GM19351 (cell line): Measurements from ENCODE around the gene SUSD5.
"Not testable (repeated sequence)": the region's sequence is repeated elsewhere in the genome, so short reads cannot be mapped to it uniquely, and the experiment has no call there.

Source experiments
- ATAC-seq: cut with Tn5 transposase; IDR thresholded peaks from one replicate; pipeline ENCODE4 v1.9.1; 2021; ENCODE audit warnings: mild to moderate bottlenecking, moderate library complexity; ENCODE audit not compliant: unreplicated experiment

The SUSD5 gene

DNA sequence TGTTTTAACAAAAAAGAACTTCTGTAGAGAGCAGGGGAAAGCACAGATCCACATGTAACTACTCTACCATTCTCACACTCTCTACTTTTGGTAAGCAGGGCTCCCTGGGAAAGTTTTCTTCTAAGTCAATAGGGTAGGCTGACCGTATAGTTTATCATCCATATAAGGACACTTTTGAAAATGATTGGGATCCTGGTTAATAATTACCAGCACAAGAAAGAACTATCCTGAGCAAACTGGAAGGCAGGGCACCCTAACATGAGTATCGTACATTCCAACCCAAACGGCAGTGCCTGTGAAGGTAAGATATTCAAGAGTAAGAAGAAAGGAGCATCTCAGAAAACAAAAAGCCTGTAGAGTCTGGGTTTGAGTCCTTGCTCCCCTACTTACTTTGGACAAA lies 22.1 kb downstream of the SUSD5 start:
- no peak for ATAC-seq

GRCh38 chr3:33194303-33194702 lies 24.3 kb downstream of the SUSD5 start:
- no peak for ATAC-seq

DNA sequence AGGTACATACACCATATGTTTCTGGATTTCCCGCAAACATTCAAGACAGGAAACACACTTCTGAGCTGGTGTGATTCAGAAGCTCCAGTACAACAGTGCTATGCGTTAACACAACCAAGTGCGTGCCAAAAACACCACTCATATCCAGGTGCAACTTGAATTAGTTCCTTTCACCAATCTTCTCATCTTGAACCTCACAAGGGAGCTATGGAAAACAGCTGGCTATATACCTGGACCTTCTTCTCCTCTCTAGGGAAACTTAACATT lies 31.3 kb downstream of the SUSD5 start:
- ATAC-seq = no peak

GRCh38 chr3:33186524-33187367 lies 31.9 kb downstream of the SUSD5 start:
- ATAC-seq = no peak

- no peak for ATAC-seq
Observed at GRCh38 chr3:33184863-33185262, 33.7 kb downstream of the SUSD5 start.

DNA sequence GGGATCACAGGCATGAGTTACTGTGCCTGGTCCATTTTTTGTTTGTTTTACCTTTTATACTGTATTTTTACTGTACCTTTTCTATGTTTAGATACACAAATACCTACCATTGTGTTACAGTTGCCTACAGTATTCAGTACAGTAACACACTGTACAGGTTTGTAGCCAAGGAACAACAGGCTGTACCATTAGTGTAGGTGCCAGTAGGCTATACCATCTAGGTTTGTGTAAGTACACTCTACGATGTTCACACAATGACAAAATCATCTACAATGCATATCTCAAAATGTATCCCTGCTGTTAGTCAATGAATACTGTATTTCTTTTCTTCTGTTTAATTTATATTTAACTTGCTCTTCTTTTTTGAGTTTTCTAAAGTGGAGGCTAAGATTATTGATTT lies 37.0 kb downstream of the SUSD5 start:
- ATAC-seq = not testable (repeated sequence)

DNA sequence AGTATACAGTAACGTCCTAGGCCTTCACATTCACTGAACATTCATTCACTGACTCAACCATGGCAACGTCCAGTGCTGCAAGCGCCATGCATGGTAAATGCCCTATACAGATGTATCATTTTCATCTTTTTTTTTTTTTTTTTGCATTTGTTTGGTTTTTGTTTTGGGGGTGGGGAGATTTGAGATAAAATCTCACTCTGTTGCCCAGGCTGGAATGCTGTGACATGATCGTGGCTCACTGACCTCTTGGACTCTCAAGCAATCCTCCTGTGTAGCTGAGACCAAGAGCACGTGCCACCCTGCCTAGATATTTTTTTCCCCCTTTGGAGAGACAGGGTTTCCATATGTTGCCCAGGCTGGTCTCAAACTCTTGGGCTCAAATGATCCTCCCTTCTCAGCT lies 37.4 kb downstream of the SUSD5 start:
- no peak for ATAC-seq

DNA sequence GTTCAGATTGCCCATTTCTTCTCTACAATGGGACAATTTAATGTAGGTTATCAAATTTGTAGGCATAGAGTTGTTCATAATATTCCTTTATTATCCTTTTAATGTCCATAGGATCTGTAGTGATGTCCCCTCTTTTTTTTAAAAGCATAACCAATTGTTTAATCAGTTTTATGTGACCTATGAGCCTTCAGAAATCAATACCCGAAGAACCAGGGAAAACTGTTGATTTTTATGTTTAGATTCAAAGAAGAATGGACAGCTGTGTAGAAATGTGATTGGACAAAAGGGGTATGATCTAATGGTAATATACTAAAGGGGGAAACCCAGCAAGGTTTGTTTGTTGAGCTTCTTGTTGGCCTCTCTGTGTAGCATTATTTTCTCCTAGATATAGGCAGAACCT lies 39.5 kb downstream of the SUSD5 start:
- ATAC-seq = no peak

DNA sequence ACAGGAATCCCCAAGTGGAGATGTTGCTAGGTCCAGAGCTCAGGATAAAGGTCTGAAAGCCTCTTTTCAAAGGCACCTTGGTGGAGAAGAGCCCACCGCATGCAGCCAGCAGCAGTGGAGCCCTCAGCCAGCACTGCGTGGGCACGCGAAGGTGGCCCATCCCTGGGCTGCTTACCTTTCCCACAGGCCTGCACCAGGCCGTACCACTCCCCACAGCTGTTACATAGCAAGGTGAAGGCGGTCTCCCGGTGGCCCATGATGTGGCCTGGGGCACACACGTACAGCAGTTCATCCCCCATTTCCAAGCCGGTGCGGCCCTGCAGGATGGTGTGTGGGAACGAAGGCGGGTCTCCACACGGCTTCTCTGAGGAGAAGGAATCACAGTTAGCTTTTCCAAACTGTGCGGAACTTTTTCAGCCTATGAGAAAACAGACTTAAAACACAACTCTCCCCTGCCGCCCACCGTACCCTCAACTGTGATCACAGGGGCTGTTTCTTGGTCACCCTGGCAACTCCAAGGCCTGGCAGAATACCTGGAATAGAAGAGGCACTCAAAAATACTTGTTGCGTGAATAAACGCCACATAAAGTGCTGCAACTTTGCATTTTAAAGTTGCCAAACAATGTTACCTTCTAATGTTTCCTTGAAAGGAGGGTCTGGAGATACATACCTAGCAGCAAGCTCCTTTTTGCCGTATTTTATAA lies 43.7 kb downstream of the SUSD5 start:
- no peak for ATAC-seq

GRCh38 chr3:33174095-33174494 lies 44.5 kb downstream of the SUSD5 start:
- no peak for ATAC-seq

GRCh38 chr3:33173672-33174071 lies 44.9 kb downstream of the SUSD5 start:
- ATAC-seq = no peak

DNA sequence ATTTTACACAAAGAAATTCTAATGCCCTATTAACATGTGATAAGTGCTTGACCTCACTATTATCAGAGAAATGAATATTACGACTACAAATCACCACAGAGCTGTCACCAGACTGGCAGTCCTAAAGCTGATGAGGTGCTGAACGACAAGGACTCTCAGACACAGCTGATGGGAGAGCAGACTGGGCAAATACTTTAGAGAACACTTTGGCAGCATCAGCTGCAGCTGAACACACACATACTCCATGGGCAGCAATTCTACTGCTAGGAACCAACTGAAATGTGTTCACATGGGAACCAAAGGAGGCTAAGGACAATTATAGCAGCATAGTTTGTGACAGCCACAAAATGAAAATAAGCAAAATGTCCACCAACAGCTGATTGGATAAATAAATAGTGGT lies 45.5 kb downstream of the SUSD5 start:
- no peak for ATAC-seq

GRCh38 chr3:33171580-33171979 lies 47.0 kb downstream of the SUSD5 start:
- ATAC-seq = no peak

DNA sequence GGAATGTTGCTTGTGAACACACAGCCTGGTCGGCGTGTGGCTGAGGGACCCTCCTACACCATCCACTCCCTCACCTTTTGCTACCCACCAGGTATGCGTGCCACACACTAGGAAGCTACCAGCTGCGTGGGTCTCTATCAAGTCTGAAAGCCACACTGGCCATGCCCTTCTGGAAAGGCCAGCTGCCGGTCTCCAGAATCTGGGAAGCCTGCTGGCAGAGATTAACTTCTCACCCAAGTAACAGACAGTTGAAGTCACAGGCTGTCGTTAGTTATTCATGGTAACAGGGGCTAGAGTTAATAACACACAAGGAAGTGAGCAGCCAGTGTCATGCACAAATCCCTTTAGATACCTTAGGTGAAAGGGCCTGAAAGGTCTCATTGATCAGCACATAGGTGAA lies 48.1 kb downstream of the SUSD5 start:
- no peak for ATAC-seq

DNA sequence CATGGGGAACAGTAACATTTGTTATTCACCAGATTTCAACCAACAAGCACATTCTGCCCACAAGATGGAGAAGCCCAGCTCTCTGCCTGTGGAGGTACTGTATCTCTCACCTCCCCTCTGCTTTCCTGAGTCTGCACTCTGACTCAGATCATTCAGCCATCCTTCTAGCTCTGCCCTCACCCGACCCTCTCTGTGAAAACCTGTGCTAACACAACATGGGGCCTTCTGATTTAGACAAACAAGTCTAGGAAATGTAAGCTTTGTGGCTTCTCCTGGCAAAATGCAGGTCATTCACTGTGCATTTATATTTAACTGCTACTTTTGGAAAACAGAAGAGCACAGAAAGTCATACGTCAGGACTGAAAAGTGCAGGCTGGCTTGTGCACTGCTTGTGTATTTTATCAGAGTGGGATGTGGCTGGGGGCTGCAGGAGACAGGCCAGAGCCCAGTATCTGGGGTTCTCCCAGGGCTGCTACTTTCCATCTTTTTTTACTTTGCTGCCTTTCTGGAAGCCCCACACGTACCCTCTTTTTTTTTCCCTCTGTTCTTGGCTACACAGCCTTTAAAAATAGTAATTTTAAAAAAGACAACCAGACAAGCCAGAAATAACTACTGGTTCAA lies 50.8 kb downstream of the SUSD5 start:
- ATAC-seq = no peak

GRCh38 chr3:33167284-33167683 lies 51.3 kb downstream of the SUSD5 start:
- no peak for ATAC-seq

GRCh38 chr3:33166095-33166494 lies 52.5 kb downstream of the SUSD5 start:
- no peak for ATAC-seq

- ATAC-seq = no peak
Observed at GRCh38 chr3:33165372-33165771, 53.2 kb downstream of the SUSD5 start.

GRCh38 chr3:33162621-33163020 lies 56.0 kb downstream of the SUSD5 start:
- ATAC-seq = not testable (repeated sequence)

DNA sequence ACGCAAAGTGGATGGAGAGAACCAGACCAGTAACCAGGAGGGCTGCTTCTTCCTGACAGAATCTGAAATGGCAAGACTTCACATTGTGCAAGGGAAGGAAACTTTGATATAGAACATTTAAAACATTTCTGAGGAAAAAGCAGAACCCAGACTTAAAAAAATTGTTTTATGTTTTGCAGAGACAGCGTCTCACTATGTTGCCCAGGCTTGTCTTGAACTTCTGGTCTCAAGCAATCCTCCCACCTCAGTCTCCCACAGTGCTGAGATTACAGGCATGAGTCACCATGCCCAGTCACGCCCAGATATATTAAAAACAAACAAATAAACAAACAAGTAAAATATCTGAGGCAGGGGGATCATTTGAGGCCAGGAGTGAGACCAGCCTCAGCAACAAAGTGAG lies 58.6 kb downstream of the SUSD5 start:
- ATAC-seq = no peak

GRCh38 chr3:33159234-33159633 lies 59.4 kb downstream of the SUSD5 start:
- no peak for ATAC-seq

- no peak for ATAC-seq
Observed at GRCh38 chr3:33155301-33155700, 63.3 kb downstream of the SUSD5 start.
